Spleen (tissue), 11 donors: ENCODE data around the gene ZNF618. TPM values are rescaled to one million over a fixed set of nuclear protein-coding genes. Genes with fewer than 3 reads are reported as not detected.

Experiments used
- DNase-seq: peaks from one replicate; pipeline ENCODE4 v3.0.0-alpha.2; 2020
- H3K27ac ChIP-seq, 8 donors: fragments of 200-600 bp; sonication (generic) in 7 of 8; 1 replicate in 4 of 8; 2 replicates in 4 of 8; pipeline versions ENCODE4 v1.5.0 to v1.8.0; 2016 to 2021; ENCODE audit warnings: inconsistent platforms in 4 of 8, mild to moderate bottlenecking in 4 of 8, moderate library complexity in 1 of 8
- H3K27me3 ChIP-seq, 7 donors: fragments of 200-600 bp; sonication (generic) in 6 of 7; replicated peaks in 1 of 7; 1 replicate in 4 of 7; 2 replicates in 3 of 7; pipeline versions ENCODE4 v1.5.0 to v1.8.0; 2016 to 2021; ENCODE audit warnings: inconsistent platforms in 3 of 7, mild to moderate bottlenecking in 1 of 7
- H3K36me3 ChIP-seq, 6 donors: fragments of 200-600 bp; sonication (generic) in 5 of 6; 1 replicate in 4 of 6; 2 replicates in 2 of 6; pipeline versions ENCODE4 v1.5.0 to v1.8.0; 2016 to 2021; ENCODE audit warnings: inconsistent platforms in 2 of 6
- H3K4me1 ChIP-seq, 6 donors: fragments of 200-600 bp; sonication (generic) in 5 of 6; 1 replicate in 3 of 6; 2 replicates in 3 of 6; pipeline versions ENCODE4 v1.5.0 to v1.8.0; 2016 to 2021; ENCODE audit warnings: inconsistent platforms in 3 of 6
- H3K4me3 ChIP-seq, 8 donors: fragments of 200-600 bp; sonication (generic) in 7 of 8; 1 replicate in 4 of 8; 2 replicates in 4 of 8; pipeline versions ENCODE4 v1.5.0 to v1.8.0; 2016 to 2021; ENCODE audit warnings: inconsistent platforms in 4 of 8, mild to moderate bottlenecking in 4 of 8, moderate library complexity in 2 of 8
- H3K9me3 ChIP-seq, 8 donors: fragments of 200-600 bp; sonication (generic) in 7 of 8; 1 replicate in 4 of 8; 2 replicates in 4 of 8; pipeline versions ENCODE4 v1.5.0 to v1.8.0; 2016 to 2021; ENCODE audit warnings: inconsistent platforms in 4 of 8
- CTCF ChIP-seq, 11 experiments: fragments of 200-600 bp in 7 of 11; fragments of 450-650 bp in 4 of 11; sonication (generic) in 4 of 11; IDR thresholded peaks in 8 of 11; conservative IDR thresholded peaks in 3 of 11; 1 replicate in 7 of 11; 2 replicates in 4 of 11; pipeline versions ENCODE4 v1.4.0 to v1.8.0; 2016 to 2021; ENCODE audit warnings: antibody characterized with exemption in 11 of 11, inconsistent platforms in 4 of 11, mild to moderate bottlenecking in 1 of 11
- POLR2A ChIP-seq, 3 donors: fragments of 450-650 bp; IDR thresholded peaks; one replicate each; pipeline ENCODE4 v1.5.1; 2017; ENCODE audit warnings: antibody characterized with exemption in 3 of 3, mild to moderate bottlenecking in 1 of 3
- POLR2AphosphoS5 ChIP-seq, 3 donors: sonication (generic); formaldehyde crosslinking; IDR thresholded peaks; one replicate each; pipeline ENCODE4 v1.5.1; 2017; ENCODE audit warnings: antibody characterized with exemption in 3 of 3
- WGBS, 5 donors: extraction: QIAGEN DNeasy Blood & Tissue Kit in 3 of 5; methylation state at CpG; one replicate each; pipeline versions ENCODE4 v1.1.5 to v1.1.7; 2013 to 2018; 5-methylcytosine and 5-hydroxymethylcytosine counted together
- intact Hi-C: fragments of 100-400 bp; cut with DNase I; formaldehyde crosslinking; loops from one replicate; pipeline ENCODE4 v1.15.0; 2023; ENCODE audit warnings: low total_unique reads
- polyA plus RNA-seq, 3 donors: library from polyadenylated mRNA; stranded (reverse); fragments of 200-250 nt; gene quantifications; one replicate each; pipeline ENCODE4 v1.2.1, GENCODE V29; 2013
- total RNA-seq, 7 donors: library from RNA; depleted of rRNA in 3 of 7; stranded (reverse); fragments of >200 nt in 3 of 7; fragmentation: NEBNext Ultra II Directional in 4 of 7; extraction: Animal tissue kit (Norgen Biotek cat#: 25700) in 4 of 7; gene quantifications; one replicate each; pipeline versions ENCODE4 v1.1.0 to v1.2.1, GENCODE V29; 2016 to 2021
- donor health status: healthy with polysubstance abuse.
- donor health status: DM: no; HTN: no; CAD: no; lungs with moderate emphysema.
- donor health status: DM: no; HTN: no; CAD: no.
- donor health status: Bipolar disorder and iron deficiency.
- donor health status: healthy.
- donor health status: DM: no; HTN: no; CAD: no.
- donor health status: DM: yes; HTN: yes; CAD: no.

Gene ZNF618
- total and polyA plus RNA-seq, 10 donors = 0.58 to 14.8 (median 8.4) TPM

GRCh38 chr9:113962396-113962795 lies 86.3 kb downstream of the ZNF618 start:
- H3K4me1 ChIP-seq = peaks cover 0 to 12% (median 7%) of the 10 kb centered on the region in 6 donors
- WGBS, 5 donors = 71 to 95% (median 78%) methylated on average over 1 of the region's 1 CpG
- H3K4me3 ChIP-seq = no peak overlapping the region
- H3K36me3 ChIP-seq = no peaks in the 10 kb centered on the region
- no peak overlapping the region for H3K27ac ChIP-seq
- no peaks in the 10 kb centered on the region for H3K9me3 ChIP-seq
- H3K27me3 ChIP-seq = no peaks in the 10 kb centered on the region
- DNase-seq = no peak
- TF ChIP-seq POLR2A (IDR thresholded peaks at IDR 0.05) (no peak), POLR2AphosphoS5 (IDR thresholded peaks at IDR 0.05) (no peak), CTCF (IDR thresholded peaks at IDR 0.05 in 8 of 11, conservative IDR thresholded peaks at IDR 0.05 in 3 of 11) (no peak)
- intact Hi-C loops = no loop called here

GRCh38 chr9:113963017-113963620 lies 87.0 kb downstream of the ZNF618 start:
- Histone ChIP-seq H3K9me3 (no peaks in the 10 kb centered on the region), H3K4me1 (peaks cover 0 to 11% (median 5%) of the 10 kb centered on the region in 6 donors), H3K27ac (peak overlapping the region in 3 of 8 donors; percentile 14 to 40 (median 27)), H3K4me3 (no peak overlapping the region), H3K36me3 (no peaks in the 10 kb centered on the region), H3K27me3 (no peaks in the 10 kb centered on the region)
- WGBS, 5 donors = 43 to 61% (median 49%) methylated on average over 5 of the region's 5 CpGs
- no peak for DNase-seq
- TF ChIP-seq CTCF (IDR thresholded peaks at IDR 0.05 in 8 of 11, conservative IDR thresholded peaks at IDR 0.05 in 3 of 11) (peak in 9 of 11 experiments; percentile 11 to 69 (median 56)), POLR2A (IDR thresholded peaks at IDR 0.05) (no peak), POLR2AphosphoS5 (IDR thresholded peaks at IDR 0.05) (no peak)
- intact Hi-C loops = no loop called here

- H3K36me3 ChIP-seq = peaks cover 0 to 2% (median 0%) of the 10 kb centered on the region in 6 donors
- no peak overlapping the region for H3K4me3 ChIP-seq
- WGBS, 5 donors = 77 to 84% (median 84%) methylated on average over 17 of the region's 17 CpGs
- H3K27ac ChIP-seq = peak overlapping the region in 5 of 8 donors; percentile 14 to 43 (median 39)
- intact Hi-C loops = no loop called here
- H3K4me1 ChIP-seq = peaks cover 0 to 11% (median 5%) of the 10 kb centered on the region in 6 donors
- no peak for DNase-seq
- no peak for TF ChIP-seq CTCF (IDR thresholded peaks at IDR 0.05 in 8 of 11, conservative IDR thresholded peaks at IDR 0.05 in 3 of 11)
- TF ChIP-seq POLR2AphosphoS5 (IDR thresholded peaks at IDR 0.05) = no peak
- TF ChIP-seq POLR2A (IDR thresholded peaks at IDR 0.05) = no peak
- H3K9me3 ChIP-seq = peaks cover 0 to under 1% (median 0%) of the 10 kb centered on the region in 8 donors
- H3K27me3 ChIP-seq = no peaks in the 10 kb centered on the region
Measured at GRCh38 chr9:113963696-113964494, 87.8 kb downstream of the ZNF618 start.
